GM19372 (cell line): ENCODE measurements around the gene CLK3.
"Not testable (repeated sequence)": the region's sequence is repeated elsewhere in the genome, so short reads cannot be mapped to it uniquely, and the experiment has no call there.

Source experiments
- ATAC-seq: cut with Tn5 transposase; IDR thresholded peaks from one replicate; pipeline ENCODE4 v1.9.1; 2021; ENCODE audit warnings: mild to moderate bottlenecking, low read depth, moderate library complexity; ENCODE audit not compliant: unreplicated experiment

Gene CLK3

GRCh38 chr15:74615508-74616365 lies at the start of gene CLK3:
CLK3 (plus strand) TSS chr15:74615836; CDS start chr15:74619197, 3,361 bp downstream.
- peak; percentile 77 for ATAC-seq

DNA sequence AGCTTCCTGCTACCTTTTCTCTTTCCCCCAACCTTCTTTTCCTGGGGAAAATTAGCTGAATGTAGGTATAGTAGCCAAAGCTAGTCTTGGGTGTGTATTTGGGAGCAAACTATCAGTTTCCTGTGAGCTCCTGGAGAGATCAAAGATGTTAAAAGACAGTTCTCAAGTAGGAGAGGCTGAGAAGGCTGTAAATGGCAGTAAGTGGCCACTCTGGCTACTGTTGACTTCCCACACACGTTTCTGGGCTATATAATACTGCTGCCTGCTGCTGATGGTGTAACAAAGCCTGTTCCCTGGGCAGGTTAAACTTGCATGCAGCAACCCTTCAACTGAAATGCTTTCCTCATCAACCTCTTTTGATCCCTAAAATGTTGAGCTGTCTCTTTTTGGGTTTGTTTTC lies 47.0 kb upstream of the CLK3 start:
- ATAC-seq, result no peak

DNA sequence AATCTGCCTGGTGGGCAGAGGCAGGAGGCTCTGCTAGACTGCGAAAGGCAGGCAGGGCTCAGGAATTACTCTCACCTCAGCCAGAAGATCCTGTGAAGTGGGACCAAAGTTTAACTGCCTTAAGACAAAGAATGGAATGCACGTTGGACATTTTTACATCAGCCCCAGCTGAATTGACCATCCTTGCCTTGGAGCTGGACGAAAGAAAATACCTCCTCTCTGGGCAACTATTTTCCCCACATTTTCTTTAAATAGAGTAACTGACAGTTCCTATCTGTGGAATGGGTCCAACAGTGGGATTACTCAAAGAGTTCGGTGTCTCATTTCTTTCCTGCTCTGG lies 45.9 kb upstream of the CLK3 start:
- no peak for ATAC-seq

DNA sequence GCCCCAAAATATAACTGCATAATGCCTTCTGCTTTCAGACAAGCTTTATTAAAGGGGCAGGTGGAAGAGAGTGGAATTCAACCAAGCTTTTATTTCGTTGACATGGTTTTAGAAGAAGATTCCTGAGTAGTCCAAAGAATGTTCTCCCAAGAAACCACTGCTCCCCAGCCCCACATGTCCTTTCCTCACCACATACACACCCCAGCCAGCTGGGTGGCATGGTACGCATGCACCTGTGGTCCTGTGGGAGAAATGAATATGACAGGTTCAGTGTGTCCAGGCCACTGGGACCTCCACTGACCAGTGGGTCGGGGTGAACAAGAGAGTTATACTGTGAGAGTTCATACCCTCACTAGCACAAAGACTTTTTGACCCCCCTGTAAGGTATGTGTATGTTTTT lies 44.4 kb upstream of the CLK3 start:
- ATAC-seq, result no peak

GRCh38 chr15:74573987-74574386 lies 41.6 kb upstream of the CLK3 start:
- ATAC-seq, result no peak

DNA sequence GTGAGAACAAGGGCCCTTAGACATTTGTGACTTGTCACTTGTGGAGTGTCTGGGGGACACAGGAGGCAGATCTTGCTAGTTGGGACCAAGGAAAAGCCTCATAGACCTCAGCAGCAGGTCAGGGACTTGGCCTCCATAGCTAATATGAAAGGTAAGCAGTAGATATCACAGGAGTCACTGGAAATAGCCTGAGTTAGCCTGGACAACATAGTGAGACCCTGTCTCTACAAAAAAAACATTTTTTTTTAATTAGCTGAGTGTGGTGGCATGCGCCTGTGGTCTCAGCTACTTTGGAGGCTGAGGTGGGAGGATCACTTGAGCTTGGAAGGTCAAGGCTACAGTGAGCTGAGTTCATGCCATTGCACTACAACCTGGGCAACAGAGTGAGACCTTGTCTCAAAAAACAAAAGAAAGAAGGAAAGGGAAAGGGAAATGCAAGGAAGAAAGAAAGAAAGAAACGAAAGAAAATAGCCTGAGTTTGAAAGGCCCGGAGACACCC lies 37.1 kb upstream of the CLK3 start:
- no peak for ATAC-seq

DNA sequence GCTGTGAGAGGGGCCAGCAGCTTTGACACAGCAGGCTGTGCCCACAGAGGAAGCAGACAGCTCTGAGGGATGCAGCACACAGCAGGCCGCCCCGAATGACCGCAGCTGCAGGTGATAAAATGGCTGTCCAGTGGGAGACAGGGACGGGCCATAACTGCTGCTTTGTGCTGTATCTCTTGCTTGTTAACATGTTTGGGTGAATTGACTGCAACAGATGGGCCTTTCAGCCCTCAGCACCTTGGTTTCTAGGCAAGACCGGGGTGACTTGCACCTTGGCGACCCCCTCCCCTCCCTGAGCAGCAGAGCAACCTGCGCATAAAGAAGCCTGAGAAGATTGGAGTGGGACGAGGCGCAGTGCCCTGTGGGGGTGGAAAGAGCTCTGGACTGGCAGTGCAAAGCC lies 36.6 kb upstream of the CLK3 start:
- no peak for ATAC-seq

- ATAC-seq, result no peak
Observed at GRCh38 chr15:74580538-74581350, 34.9 kb upstream of the CLK3 start.

DNA sequence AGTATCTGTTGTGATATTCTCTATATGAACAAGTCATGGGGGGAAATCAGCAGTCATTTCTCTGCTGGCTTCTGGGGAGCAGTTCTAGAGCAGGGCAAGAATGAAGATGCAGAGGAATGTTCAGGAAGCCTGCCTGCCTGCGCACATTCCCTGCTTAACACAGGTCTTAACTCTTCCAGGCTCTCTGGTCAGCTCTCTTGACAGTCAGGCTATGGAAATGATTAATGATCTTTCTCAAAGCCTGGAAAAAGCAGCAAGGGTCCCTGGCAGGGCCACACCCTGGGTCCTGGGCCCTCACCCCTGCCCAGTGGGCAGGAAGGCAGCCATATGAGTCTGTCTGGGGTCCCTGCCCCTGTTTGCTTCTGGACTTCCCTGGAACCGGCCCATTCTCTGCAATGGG lies 31.4 kb upstream of the CLK3 start:
- no peak for ATAC-seq

- ATAC-seq, result no peak
Observed at GRCh38 chr15:74584779-74585178, 30.9 kb upstream of the CLK3 start.

DNA sequence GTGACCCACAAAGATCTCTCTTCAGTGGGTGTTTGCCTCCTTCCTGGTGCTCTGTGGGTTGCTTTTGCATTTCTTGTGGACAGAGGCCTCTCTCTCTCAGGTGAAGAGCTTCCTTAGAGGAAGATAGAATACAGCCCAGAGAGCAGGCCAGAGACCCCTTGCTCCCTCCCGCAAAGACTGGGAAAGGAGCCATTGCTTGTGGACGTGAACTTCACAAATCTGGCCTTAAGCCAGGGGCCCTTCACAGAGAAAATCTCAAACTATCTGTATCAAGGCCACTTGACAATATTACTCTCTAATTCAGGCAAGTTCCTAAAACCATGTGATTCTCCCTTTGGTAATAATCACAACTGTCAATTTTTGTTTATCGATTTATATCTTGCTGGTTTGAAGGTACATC lies 30.4 kb upstream of the CLK3 start:
- no peak for ATAC-seq

DNA sequence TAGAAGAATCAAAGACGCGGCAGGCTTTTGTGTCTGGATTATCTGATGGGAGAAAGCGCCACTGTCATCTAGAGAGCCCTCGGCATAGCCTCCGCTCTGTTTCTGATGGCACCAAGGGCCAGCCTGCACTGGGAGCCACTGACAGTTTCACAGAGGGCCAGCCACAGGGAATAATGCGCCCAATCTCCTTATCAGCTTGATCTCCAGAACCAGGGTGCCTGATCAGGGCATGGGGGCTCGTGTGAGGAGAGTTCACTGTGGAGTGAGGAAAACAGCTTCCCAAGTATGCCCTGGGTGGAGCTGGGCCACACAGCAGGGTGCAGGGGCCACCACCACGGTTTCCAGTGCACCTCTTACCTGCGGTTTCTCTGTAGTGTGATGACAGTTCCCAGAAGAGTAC lies 29.8 kb upstream of the CLK3 start:
- ATAC-seq, result no peak

- ATAC-seq, result no peak
Observed at GRCh38 chr15:74589826-74590225, 25.8 kb upstream of the CLK3 start.

- no peak for ATAC-seq
Observed at GRCh38 chr15:74592222-74592621, 23.4 kb upstream of the CLK3 start.

GRCh38 chr15:74593122-74593521 lies 22.5 kb upstream of the CLK3 start:
- ATAC-seq, result no peak

DNA sequence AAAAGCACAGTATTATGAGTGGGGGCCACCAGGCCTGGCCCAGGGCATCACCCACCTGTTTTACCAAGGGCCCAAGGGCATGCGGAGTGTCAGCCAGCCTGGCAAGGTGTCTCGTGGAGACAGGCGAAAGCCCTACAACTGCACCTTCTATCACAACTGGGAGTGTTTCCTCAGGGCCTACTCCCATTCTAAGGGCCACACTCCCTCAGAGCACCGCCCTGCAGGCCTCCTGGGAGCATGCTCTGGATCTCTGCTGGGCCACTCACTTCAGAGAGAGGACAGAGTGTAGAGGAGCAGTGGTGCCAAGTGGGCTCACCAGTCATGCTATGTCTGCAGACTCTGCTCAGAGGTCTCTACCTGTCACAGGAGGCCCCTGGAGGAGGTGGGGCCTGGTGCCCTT lies 21.2 kb upstream of the CLK3 start:
- no peak for ATAC-seq

- ATAC-seq, result no peak
Observed at GRCh38 chr15:74595271-74595670, 20.4 kb upstream of the CLK3 start.

GRCh38 chr15:74596736-74597135 lies 18.9 kb upstream of the CLK3 start:
- not testable (repeated sequence) for ATAC-seq

- not testable (repeated sequence) for ATAC-seq
Observed at GRCh38 chr15:74597146-74597705, 18.4 kb upstream of the CLK3 start.

DNA sequence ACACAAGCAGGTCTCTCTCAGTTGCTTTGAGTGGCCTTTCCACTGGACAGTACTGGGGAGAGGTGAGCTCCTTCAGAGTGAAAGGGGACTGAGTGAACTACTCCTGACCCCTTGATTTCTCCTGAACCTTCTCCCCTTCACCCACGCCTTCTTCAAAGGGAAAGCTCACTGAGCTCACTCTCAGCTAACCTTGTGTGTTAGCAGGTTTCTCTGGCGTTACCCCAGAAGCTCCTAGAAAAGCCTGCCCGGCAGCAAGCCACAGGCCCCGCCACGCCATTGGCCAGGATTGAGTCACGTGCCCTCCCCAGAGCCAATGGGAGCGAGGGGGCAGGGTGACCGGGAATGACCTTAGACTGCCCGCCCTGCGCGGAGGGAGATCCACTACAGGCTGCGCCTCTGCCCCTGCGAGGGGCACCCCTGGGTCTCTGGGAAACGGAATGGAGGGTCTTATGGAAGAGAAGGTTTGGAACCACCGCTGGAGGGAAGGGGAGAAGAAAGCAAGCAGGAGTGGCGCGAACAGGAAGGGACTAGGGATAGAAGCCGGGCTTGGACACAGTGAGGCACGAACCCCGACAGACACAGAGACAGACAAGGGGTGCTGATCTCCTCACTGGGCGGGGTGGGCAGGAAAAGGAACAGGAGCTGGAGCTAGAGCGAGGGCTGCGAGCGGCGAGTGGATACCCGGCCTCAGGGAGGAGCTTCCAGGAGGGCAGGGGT lies 17.4 kb upstream of the CLK3 start:
- ATAC-seq, result peak; percentile 91

- ATAC-seq, result no peak
Observed at GRCh38 chr15:74599156-74599555, 16.5 kb upstream of the CLK3 start.
